DMS 273 treated with DMSO at 0.1 percent for 48 hours (cell line): ENCODE results near the gene PIWIL4.
"Not testable (repeated sequence)": the region's sequence is repeated elsewhere in the genome, so short reads cannot be mapped to it uniquely, and the experiment has no call there.

ENCODE experiments used
- DNase-seq: peaks from one replicate; lab custom pipeline; 2025; lab: John Stamatoyannopoulos, UW

Gene PIWIL4

DNA sequence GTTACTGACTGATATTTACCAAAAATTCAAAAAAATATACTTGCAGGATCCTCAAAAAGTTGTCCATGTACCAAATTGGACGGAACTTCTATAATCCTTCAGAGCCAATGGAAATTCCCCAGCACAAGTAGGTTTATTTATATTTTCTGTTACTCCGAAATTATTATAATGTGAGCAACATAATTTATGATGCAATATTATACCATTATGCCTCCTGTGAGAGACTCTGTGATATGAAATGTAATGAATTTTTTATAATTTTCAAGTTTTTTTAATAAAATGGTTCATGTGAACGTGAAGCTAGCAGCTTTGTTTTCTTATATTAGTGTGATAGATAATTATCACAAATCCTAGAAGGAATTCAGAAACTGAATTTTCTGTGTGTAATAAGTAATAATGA lies 18.2 kb downstream of the PIWIL4 start:
- no peak for DNase-seq

DNA sequence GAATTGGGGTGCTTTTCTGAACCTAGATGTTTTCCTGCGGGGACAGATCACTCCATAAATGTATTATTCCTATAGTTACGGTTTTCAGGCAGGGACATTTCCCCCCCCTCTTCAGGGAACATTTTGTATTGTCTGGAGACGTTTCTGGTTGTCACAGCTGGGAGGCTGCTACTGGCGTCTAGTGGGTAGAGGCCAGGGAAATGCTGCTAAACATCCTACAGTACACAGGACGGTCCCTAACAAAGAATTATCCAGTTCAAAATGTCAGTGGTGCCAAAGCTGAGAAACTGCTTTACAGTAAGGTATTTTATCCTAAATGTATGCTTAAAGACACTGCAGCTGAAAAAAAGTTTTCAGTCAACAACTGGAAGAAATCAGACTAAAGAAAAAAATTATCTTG lies 19.4 kb downstream of the PIWIL4 start:
- DNase-seq, result no peak

DNA sequence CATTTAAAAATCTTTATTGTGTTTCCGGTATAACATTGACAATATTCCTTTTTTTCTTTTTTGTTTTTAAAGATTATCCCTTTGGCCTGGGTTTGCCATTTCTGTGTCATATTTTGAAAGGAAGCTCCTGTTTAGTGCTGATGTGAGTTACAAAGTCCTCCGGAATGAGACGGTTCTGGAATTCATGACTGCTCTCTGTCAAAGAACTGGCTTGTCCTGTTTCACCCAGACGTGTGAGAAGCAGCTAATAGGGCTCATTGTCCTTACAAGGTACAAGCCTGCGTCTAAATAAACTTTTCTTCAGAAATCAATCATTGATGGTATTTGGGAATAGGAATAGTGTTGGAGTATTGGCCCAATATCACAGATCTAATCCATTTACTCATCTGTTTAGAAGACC lies 19.8 kb downstream of the PIWIL4 start:
- DNase-seq, result no peak

DNA sequence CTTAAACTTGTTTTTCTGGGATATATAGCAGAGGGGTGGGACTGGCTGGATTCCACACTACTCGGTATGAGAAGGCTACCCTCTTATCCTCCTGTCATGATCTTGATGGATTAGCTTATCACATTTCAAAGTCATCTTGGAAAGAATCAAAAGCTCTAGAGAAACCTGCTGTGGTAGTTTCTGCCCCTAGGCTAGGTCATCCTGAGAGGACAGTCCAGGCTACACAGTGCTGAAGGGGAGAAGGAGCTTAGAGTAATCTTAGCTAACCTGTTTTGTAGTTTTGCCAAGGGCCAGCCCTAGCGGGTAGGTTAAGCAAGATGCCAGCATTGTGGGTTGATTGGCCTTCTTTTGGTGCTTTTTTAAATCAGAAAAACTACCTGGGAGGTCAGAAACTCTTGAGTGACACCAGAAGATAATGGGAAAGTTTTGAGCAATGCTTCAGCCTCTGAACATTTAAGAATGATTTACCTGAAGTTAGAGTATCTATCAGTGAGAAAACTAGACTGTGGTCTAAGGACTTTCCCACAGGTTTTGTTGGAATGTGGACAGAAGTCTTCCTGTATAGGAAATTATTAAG lies 21.3 kb downstream of the PIWIL4 start:
- DNase-seq, result no peak

DNA sequence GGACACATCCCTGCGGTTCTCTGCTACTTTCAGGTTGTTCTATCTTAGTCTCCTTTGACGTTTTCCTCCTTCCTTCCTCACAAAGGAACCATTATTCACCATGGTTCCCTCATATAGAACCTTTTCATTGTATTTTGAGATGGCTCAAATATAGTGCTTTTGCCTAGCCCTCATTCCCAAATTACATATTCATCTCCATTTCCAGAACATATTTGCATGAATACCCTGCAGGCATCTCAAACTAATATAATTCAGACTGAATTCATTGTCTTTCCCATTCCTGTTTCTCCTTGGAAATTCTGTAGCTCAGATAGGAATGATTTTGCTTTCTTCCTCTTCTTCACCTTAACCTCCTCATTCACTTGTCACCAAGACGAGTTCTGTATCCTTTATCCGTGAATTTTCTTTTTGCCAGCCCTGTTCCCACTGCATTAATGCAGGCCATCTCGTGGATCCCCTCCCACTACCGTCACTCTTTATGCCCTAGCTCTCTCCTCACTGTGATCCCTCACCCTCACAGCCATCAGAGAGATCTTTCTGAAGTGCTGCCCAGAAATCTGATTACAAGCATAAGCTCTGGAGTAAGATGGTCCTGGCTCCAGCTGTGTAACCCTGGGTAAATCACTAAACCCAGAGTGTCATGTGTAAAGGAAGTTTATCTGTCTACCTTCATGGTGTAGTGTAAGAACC lies 23.3 kb downstream of the PIWIL4 start:
- no peak for DNase-seq

DNA sequence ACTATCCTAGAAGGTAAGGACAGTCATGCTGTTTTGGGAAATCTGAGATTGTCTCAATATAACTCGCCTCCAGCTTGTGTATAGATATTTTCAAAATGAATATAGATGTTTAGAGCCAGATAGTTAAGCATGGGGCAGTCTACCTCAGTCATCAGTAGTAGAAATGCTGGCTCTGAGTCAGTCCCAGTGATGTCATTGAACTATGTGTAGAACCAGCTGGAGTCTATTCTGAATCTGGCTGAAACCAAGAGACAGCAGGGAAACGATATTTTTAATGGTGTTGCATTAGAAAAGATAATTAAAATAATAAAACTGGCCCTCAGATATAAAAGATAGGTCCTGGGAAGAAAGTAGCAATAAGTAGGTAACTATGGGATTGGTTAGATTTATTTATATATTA lies 25.9 kb downstream of the PIWIL4 start:
- no peak for DNase-seq

DNA sequence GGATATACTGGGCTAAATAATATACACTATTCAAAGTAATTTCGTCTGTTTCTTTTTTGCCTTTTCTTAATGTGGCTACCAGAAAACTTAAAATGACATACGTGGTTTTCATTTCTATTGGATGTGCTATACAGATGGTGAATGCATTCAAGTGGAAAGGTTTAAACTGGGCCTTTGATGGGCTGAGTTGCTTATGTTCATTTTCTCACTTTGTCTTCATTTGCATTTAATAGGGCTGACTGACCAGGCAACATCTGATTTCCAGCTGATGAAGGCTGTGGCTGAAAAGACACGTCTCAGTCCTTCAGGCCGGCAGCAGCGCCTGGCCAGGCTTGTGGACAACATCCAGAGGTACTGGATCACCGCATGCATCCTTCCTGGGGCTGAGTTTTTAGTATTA lies 27.9 kb downstream of the PIWIL4 start:
- peak; percentile 46 for DNase-seq

DNA sequence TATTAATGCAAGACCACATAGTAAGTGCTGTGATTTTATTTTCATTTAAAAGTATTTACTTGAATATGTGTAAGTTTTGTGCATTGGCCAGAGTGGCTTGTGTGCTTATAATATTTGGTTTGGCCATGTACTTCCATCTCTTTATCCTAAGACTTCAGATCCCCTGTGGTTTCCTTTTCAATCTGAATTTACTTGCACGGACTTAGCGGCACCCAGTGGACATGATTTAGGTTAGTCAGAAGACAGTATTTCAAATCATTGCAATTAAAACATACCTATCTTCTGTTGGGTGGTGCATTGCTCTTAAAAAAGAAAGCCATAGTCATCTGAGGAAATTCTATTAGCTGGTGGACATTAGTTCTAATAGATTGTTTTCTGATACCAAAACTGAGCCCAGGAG lies 30.7 kb downstream of the PIWIL4 start:
- no peak for DNase-seq

DNA sequence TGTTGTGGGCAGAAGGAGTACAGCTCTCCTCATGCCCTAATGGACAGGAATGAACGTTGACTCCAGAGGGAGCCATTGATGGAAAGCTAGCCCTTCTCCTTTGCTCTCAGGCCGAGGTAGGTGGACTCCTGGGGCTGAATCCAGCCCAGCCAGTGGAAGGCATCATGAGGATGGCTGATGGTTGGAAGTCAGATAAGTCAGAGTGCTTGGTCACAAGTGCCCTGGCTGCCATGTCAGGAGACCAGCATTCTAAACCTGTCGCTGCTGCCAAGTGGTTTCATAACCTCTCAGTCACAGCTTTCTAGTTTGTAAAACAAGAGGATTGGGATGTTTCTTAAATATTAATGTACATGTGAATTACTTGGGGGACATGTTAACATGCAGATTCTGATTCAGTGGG lies 32.3 kb downstream of the PIWIL4 start:
- DNase-seq, result no peak

DNA sequence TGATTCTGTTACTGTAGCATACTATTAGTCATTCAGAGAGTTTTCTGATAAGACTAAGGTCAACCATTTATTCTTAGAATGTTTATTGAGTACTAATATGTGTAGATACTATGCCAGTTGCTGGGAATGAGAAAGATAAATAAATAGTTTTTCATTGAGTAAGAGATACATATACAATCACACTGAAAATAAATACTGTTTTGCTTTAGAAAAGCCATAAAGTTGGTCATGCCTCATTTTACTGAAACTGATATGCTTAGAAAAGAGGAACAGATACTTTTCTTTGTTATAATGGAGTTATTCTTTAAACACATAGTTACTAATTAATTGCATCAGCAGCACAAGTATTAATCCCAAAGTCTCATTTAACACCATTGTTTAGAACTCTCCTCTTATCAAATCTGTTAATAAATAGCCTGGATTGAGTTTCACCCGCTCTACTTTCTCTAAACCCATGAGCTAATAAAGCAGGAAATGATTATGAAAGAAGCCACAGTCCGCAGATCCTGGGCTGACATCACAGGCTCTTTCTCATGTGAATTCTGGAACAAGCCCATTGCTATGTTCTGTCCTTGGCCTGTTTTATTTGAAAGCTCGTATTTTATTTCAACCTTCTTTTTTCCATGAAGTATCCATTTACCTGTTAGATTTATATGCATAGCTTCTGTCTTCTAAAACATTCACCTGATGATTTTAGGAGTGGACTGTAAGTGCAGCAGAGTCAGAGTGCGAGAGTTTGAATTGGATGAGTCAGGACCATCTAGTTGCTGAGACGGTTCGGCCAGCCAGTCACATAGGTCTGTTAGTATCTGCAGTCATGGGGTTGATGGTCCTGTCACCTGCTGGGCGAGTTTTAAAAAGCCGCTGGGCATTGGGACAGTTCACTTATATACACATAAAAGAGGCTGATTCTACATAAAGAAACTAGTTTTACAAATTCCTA lies 35.5 kb downstream of the PIWIL4 start:
- DNase-seq, result no peak

DNA sequence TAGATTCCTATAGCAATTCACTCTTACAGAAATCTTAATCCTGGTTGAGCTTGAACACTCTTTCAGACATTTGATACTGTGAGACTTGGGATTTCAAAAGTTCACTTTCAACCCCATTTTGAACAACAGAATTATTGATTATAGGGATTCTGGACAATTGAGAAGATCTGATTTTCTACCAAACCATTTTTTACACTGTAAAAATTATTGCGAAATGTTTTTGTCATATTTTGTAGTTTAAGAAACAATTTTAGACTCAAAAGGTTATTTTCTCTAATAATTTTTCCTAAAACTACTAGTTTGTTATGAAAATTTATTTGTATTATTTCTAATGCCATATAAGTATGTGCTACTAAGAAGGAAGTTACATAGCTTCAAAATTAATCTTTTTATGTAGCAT lies 36.4 kb downstream of the PIWIL4 start:
- DNase-seq, result no peak

DNA sequence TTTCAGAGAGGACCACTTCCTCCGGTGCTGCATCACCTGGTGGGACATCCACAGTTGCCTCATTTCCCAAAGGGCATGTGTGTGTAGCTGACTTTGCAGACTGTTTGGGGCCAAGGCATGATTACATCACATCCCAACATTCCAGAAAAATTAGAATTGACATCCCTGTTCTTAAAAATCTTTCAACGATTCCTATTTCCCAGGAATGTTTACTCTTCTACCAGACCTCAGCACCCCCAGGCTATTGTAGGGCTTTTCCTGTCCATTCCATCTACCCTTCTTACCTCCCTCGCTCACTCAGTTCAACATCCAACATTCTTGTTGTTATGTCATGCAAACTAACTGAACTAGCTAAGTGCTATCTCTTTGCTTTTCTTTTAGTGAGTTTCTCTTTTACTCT lies 37.3 kb downstream of the PIWIL4 start:
- no peak for DNase-seq

DNA sequence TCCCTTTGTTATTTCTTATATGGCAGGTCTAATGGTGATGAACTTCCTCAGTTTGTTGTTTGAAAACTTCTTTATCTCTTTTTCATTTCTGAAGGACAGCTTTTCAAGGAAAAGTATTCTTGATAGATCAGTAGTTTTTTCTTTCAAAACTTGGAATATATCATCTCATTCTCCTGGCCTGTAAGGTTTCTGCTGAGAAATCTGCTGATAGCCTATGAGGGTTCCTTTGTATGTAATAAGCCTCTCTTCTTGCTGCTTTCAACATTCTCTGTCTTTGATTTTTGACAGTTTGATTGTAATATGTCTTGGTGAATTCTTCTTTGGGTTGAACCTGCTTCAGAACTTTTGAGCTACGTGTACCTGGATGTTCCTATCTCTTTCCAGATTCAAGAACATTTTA lies 46.0 kb downstream of the PIWIL4 start:
- DNase-seq, result no peak

DNA sequence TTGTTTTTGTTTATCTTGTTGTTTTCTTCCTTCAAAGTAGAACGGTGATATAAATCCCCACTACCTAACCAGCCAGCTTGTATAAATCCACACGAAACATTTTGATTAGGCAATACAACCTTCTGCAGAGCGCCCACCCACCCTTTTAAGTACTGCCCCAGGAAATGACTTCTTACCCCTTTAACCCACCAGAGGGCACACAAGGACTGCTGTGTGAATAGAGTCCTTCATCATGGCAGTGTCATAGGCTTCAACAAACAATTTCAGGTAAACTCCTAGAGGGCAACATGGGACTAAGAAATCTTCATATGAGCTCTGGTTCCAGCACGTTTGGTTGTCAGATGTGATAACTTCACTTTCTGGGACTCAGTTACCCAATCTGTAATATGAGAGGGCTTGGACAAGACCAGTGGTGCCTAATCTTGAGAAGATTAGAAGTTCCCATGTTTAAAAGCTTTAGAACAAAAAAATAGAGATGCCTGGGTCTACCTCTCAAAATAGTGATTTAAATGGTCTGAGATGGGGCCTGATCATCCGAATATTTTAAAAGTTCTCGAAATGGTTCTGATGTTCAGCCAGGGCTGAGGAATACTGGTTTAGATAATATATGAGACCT lies 56.1 kb downstream of the PIWIL4 start:
- DNase-seq, result peak; percentile 42

DNA sequence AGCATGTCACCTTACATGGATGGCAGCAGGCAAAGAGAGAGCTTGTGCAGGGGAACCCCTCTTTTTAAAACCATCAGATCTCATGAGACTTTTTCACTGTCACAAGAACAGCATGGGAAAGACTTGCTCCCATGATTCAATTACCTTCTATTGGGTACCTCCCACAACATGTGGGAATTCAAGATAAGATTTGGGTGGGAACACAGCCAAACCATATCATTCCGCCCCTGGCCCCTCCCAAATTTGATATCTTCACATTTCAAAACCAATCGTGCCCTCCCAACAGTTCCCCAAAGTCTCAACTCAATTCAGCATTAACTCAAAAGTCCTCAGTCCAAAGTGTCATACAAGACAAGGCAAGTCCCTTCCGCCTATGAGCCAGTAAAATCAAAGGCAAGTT lies 58.3 kb downstream of the PIWIL4 start:
- DNase-seq, result not testable (repeated sequence)

DNA sequence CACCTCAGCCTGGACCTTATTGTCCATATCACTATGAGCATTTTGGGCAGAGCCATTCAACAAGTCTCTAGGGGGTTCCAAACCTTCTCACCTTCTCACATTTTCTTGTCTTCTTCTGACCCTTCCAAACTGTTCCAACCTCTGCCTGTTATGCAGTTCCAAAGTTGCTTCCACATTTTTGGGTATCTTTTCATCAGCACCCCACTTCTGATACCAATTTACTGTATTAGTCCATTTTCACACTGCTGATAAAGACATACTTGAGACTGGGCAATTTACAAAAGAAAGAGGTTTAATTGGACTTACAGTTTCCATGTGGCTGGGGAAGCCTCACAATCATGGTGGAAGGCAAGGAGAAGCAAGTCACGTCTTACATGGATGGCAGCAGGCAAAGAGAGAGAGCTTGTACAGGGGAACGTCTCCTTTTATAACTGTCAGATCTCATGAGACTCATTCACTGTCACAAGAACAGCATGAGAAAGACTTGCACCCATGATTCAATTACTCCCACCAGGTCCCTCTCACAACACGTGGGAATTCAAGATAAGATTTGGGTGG lies 59.9 kb downstream of the PIWIL4 start:
- not testable (repeated sequence) for DNase-seq

DNA sequence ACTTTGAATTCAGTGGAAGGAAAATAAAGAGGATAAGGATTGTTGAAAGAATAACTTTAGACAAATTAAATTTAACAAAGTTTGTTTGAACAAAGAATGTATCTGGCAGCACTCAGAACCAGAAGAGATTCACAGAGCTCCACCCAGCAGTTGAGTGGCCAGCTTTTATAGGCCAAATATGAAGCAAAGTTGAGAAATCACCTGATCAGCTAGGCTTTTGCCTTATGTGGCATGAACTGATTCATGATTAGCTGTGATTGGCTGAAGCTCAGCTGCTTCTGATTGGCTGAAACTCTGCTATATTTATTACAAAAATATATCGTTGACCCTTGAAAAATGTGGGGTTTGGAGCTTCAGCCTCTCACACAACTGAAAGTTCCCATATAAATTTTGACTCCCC lies 62.6 kb downstream of the PIWIL4 start:
- no peak for DNase-seq

DNA sequence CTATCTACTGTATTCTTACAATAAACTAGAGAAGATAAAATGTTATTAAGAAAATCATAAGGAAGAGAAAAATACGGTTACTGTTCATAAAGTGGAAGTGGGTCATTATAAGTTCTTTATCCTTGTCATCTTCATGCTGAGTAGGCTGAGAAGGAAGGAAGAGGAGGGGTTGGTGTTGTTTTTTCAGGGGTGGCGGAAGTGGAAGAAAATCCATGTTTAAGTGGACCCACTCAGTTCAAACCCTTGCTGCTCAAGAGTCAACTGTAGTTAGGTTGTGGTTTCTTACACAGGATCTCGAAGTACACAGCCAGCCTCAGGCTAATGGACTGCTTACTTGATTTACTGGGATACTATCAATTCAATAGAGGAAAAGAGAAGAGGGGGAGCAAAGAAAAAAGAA lies 63.1 kb downstream of the PIWIL4 start:
- DNase-seq, result no peak

DNA sequence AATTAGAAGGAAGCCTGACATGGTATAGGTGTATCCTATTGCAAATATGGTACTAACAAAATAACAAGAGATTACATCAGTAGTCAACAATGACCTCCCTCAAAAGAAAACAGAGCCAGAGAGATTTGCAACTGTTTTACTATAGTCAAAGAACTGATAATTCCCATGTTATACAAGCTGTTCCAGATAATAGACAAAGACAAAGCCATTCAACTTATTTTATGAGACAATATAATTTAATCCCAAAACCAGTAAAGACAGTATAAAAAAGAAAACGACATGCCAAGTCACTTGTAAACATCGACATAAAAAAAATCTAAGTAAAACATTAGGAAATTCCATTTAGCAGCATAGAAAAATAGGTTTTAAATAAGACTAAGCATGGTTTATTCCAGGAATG lies 65.2 kb downstream of the PIWIL4 start:
- DNase-seq, result no peak

DNA sequence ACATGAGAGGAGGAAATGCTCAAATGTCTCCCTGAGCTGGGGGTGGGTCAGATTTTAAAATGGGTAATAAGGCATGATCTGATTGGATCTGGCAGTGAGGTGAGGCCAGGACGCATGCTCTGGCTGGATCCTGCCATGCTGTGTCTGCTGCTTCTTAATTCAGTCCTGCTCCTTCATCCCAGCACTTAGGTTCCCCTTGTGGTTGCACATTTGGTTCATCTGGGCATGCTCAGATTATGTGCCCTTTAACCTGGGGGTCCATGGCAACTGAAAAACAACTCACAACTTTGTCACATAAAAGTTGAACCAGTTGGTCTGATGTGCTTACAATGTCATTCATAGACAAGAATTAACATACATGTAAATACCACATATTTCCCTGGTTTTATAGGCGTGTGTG lies 67.9 kb downstream of the PIWIL4 start:
- no peak for DNase-seq

DNA sequence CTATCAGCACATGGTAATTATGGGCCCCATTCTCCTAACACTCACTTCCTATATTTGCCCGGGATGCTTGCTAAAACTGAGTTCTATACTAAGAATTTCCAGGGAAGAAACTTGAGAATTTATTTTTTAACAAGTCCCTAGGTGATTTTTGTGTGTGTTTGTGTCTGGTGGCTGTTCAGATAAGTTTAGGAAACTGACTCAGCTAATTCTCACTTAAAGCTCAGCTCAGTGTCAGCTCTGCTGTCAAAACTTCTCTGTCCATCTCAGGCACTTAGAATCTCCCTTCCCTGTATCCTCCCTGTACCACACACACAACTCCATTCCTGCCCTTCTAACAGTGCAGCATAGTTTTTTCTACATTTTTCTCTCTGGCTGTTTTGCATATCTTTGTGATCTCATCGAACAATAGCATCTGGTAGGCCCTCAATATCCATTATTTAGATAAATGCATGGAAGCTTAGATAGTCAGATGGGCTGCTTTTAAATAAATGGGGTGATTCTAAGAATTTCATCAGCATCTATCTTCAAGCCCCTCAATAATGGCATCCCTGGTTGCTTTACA lies 69.3 kb downstream of the PIWIL4 start:
- DNase-seq, result no peak

DNA sequence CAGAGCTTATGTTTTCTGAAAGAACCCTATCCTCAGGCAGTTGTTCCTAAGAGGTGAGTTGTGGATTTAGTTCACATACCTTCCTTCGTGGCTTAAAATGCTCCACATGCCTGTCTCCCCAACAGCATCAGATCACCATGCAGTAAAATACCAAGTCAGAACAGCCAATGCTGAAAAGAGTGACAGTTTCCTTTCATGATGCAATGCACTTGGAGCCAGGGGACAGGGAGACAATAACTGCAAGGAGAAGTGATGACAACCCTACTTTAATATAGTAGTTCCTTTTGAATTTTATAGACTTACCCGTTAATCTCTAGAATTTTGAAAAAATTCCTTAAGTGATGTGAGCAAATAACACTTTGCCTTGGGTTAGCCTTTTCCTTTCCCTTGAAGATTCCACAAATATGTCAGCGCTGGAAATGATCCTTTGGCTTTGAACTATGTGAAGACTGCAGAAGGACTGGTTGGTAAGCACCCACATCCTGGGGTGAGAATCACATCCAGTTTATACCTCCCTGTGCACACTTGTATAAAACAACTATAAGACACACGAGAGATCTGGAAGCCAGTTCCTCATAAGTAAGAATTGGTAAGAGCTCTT lies 71.2 kb downstream of the PIWIL4 start:
- DNase-seq, result no peak
